HCT116 (cell line): ENCODE data around the gene LRRC4C. TPM values are rescaled to one million over a fixed set of nuclear protein-coding genes. Genes with fewer than 3 reads are reported as not detected.

ENCODE experiments used
- ATAC-seq: fragments of 200-7000 bp; cut with Tn5 transposase; 2 replicates; pipeline ENCODE4 v1.9.1; 2020; ENCODE audit warnings: mild to moderate bottlenecking, moderate library complexity
- BruUV-seq: library from RNA; stranded (reverse); fragments of 400-500 nt; replicated peaks from 2 replicates; lab custom pipeline; 2021; lab: Mats Ljungman, UMichigan
- CTCF ChIA-PET: fragments of 300-600 bp; sonication (Branson Sonifier 250); formaldehyde crosslinking; loops from one replicate; lab custom pipeline; 2021; ENCODE audit warnings: antibody characterized with exemption; lab: Charles Lee
- POLR2A ChIA-PET: fragments of 300-600, 350-600 bp; sonication (Branson Sonifier 250); formaldehyde crosslinking; loops from one replicate; lab custom pipeline; 2021; ENCODE audit warnings: antibody characterized with exemption; lab: Charles Lee
- RAD21 ChIA-PET, 2 experiments: fragments of 300-600 bp; sonication (Branson Sonifier 250); formaldehyde crosslinking; loops; one replicate each; lab custom pipeline; 2023; ENCODE audit warnings: low total read pairs in 2 of 2; ENCODE audit not compliant: uncharacterized antibody in 2 of 2, unreplicated experiment in 2 of 2, low non-redundant PET in 1 of 2; lab: Charles Lee
- DNase-seq: peaks from one replicate; pipeline ENCODE4 v3.0.0-alpha.2; 2010; ENCODE audit warnings: low read depth, low spot score
- H2AFZ ChIP-seq: fragments of 200-600 bp; shearing (Covaris generic), sonication (generic); 2 replicates; pipeline ENCODE4 v1.6.1; 2017; ENCODE audit warnings: low read depth, mixed run types, mixed read lengths, antibody characterized with exemption, low read length; ENCODE audit not compliant: poor library complexity, severe bottlenecking
- H3K27ac ChIP-seq: 2 replicates; pipeline ENCODE4 v1.5.1; 2012; ENCODE audit warnings: low read depth, low read length
- H3K27me3 ChIP-seq: fragments of 200-600 bp; sonication (generic); 2 replicates; pipeline ENCODE4 v1.6.1; 2016; ENCODE audit warnings: mixed run types, low read length, mixed read lengths; ENCODE audit not compliant: insufficient read depth
- H3K36me3 ChIP-seq, 2 experiments: fragments of 200-500 bp in 1 of 2; fragments of 200-600 bp in 1 of 2; sonication (Bioruptor generic) in 1 of 2; sonication (generic) in 1 of 2; 2 replicates each; pipeline versions ENCODE4 v1.5.1 to v1.6.1; 2014 to 2016; ENCODE audit warnings: low read length in 2 of 2, inconsistent platforms in 1 of 2, mixed read lengths in 1 of 2, mixed run types in 1 of 2; ENCODE audit not compliant: insufficient read depth in 2 of 2, control insufficient read depth in 1 of 2
- H3K4me1 ChIP-seq, 2 experiments: fragments of 200-600 bp in 1 of 2; sonication (generic) in 1 of 2; 2 replicates each; pipeline versions ENCODE4 v1.5.1 to v1.6.1; 2012 to 2017; ENCODE audit warnings: low read length in 2 of 2, inconsistent platforms in 1 of 2, mild to moderate bottlenecking in 1 of 2, mixed read lengths in 1 of 2, mixed run types in 1 of 2, moderate library complexity in 1 of 2; ENCODE audit not compliant: insufficient read depth in 2 of 2, control insufficient read depth in 1 of 2
- H3K4me2 ChIP-seq: fragments of 200-600 bp; sonication (generic); 2 replicates; pipeline ENCODE4 v1.6.1; 2017; ENCODE audit warnings: mixed run types, low read length, mixed read lengths
- H3K4me3 ChIP-seq, 2 experiments: fragments of 200-600 bp in 1 of 2; sonication (generic) in 1 of 2; replicated peaks in 1 of 2; 2 replicates each; pipeline ENCODE4 v1.5.1; 2011 to 2016; ENCODE audit warnings: low read length in 2 of 2, control low read depth in 1 of 2, low read depth in 1 of 2, mild to moderate bottlenecking in 1 of 2, mixed read lengths in 1 of 2, mixed run types in 1 of 2
- H3K79me2 ChIP-seq: fragments of 200-600 bp; sonication (generic); 2 replicates; pipeline ENCODE4 v1.6.1; 2017; ENCODE audit warnings: mild to moderate bottlenecking, mixed run types, low read length, moderate library complexity, mixed read lengths; ENCODE audit not compliant: insufficient read depth
- H3K9ac ChIP-seq: fragments of 200-600 bp; sonication (generic); 2 replicates; pipeline ENCODE4 v1.6.1; 2016; ENCODE audit warnings: low read length, mixed read lengths
- H3K9me2 ChIP-seq: fragments of 200-600 bp; sonication (generic), shearing (Covaris generic); 2 replicates; pipeline ENCODE4 v1.6.1; 2017; ENCODE audit warnings: mixed run types, mild to moderate bottlenecking, moderate library complexity; ENCODE audit not compliant: insufficient read depth
- H3K9me3 ChIP-seq, 2 experiments: fragments of 200-500 bp in 1 of 2; fragments of 200-600 bp in 1 of 2; sonication (Bioruptor generic) in 1 of 2; sonication (generic) in 1 of 2; 2 replicates each; pipeline ENCODE4 v1.6.1; 2014 to 2017; ENCODE audit warnings: low read length in 2 of 2, mixed read lengths in 2 of 2, inconsistent platforms in 1 of 2, low read depth in 1 of 2, mild to moderate bottlenecking in 1 of 2, mixed run types in 1 of 2, moderate library complexity in 1 of 2; ENCODE audit not compliant: control insufficient read depth in 1 of 2, insufficient read depth in 1 of 2
- H4K20me1 ChIP-seq: fragments of 200-600 bp; sonication (generic), shearing (Covaris generic); 2 replicates; pipeline ENCODE4 v1.6.1; 2017; ENCODE audit warnings: mixed run types, mild to moderate bottlenecking, moderate library complexity; ENCODE audit not compliant: insufficient read depth
- CEBPB ChIP-seq: IDR thresholded peaks from 2 replicates; pipeline ENCODE4 v1.6.1; 2012; ENCODE audit warnings: low read depth
- EZH2 ChIP-seq: fragments of 200-600 bp; sonication (generic); IDR thresholded peaks from 2 replicates; pipeline ENCODE4 v1.6.1; 2017; ENCODE audit warnings: antibody characterized with exemption, mixed run types
- EZH2phosphoT487 ChIP-seq: fragments of 200-600 bp; IDR thresholded peaks from 2 replicates; pipeline ENCODE4 v1.6.1; 2018; ENCODE audit warnings: antibody characterized with exemption, borderline replicate concordance
- FOSL1 ChIP-seq: IDR thresholded peaks from 2 replicates; pipeline ENCODE4 v1.6.1; 2012; ENCODE audit warnings: low read depth
- POLR2A ChIP-seq: IDR thresholded peaks from 2 replicates; pipeline ENCODE4 v1.7.0; 2011; ENCODE audit warnings: borderline replicate concordance; ENCODE audit not compliant: insufficient read depth, insufficient read length; ENCODE audit errors: extremely low read depth
- RAD21 ChIP-seq: IDR thresholded peaks from 2 replicates; pipeline ENCODE4 v1.6.1; 2012; ENCODE audit warnings: low read depth, mild to moderate bottlenecking
- SIN3A ChIP-seq: IDR thresholded peaks from 2 replicates; pipeline ENCODE4 v1.6.1; 2012; ENCODE audit warnings: low read depth
- TCF7L2 ChIP-seq: IDR thresholded peaks from 2 replicates; pipeline ENCODE4 v1.7.0; 2011; ENCODE audit warnings: borderline replicate concordance, inconsistent platforms; ENCODE audit not compliant: insufficient read depth, insufficient read length; ENCODE audit errors: extremely low read depth
- ZBTB33 ChIP-seq: IDR thresholded peaks from 2 replicates; pipeline ENCODE4 v1.6.1; 2011; ENCODE audit warnings: mild to moderate bottlenecking, low read length, moderate library complexity; ENCODE audit not compliant: insufficient replicate concordance; ENCODE audit errors: extremely low read depth
- ZFX ChIP-seq: fragments of 450-650 bp; IDR thresholded peaks from 2 replicates; pipeline ENCODE4 v1.6.1; 2017
- intact Hi-C: fragments of 100-400 bp; cut with micrococcal nuclease; formaldehyde crosslinking; loops from 2 replicates; pipeline ENCODE4 v1.10.0; 2022
- total RNA-seq: library from RNA; stranded (reverse); gene quantifications from one replicate; pipeline ENCODE4 v1.2.1, GENCODE V29; 2021; ENCODE audit not compliant: unreplicated experiment

Gene LRRC4C
- total RNA-seq, 1 experiment from 2014 or later, result not detected

DNA sequence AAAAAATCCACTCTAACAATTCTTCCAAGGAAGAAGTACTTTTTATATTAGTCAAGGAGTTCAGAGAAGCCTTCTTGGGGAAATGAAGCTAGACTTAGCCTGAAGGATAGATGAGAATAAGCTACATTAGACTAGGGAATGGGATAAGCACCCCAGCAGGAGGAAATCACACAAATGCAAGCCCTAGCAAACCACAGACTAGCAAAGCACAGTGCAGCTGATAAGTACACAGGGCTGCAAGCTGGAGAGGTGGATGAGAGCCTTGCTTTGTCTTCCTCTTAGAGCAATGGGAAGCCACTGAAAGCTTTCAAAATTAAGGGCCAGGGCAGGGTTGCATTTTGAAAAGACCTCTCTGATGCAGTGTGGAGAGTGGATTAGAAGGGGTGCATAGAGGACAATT, 946.2 kb downstream of the LRRC4C start (continued):
- no peak for TF ChIP-seq POLR2A
- TF ChIP-seq CEBPB, result no peak
- TF ChIP-seq EZH2phosphoT487, result no peak
- TF ChIP-seq RAD21, result no peak
- TF ChIP-seq EZH2, result no peak
- TF ChIP-seq ZFX, result no peak
- TF ChIP-seq, all 23 proteins: peak for 0

DNA sequence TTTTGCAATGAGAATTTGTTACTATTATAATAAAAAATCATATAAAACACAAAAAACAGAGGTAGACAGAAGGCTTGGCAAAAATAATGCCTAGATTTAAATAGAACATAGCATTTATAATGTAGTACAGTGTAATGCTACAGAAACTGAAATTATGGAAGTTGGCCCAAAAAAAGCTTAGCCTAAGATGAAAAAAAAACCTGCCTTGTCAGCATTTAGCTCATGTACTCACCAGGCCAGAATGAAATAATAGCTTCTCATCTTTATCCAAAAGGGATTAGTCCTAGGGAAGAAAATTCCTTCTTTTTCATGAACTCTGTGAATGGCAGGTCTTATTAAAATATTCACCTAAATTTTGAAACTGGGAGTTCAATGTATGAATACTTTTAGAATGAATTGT, 951.1 kb downstream of the LRRC4C start:
- Histone ChIP-seq H3K9me2 (no peaks in the 10 kb centered on the region), H3K4me2 (no peak overlapping the region), H3K4me3 (no peak overlapping the region), H3K9ac (no peak overlapping the region), H3K27ac (no peak overlapping the region), H3K27me3 (no peaks in the 10 kb centered on the region), H3K79me2 (no peaks in the 10 kb centered on the region), H3K36me3 (no peaks in the 10 kb centered on the region), H2AFZ (no peak overlapping the region), H3K4me1 (no peaks in the 10 kb centered on the region), H3K9me3 (peaks cover 12 to 16% of the 10 kb centered on the region in 2 experiments; a peak in 3 of 4 replicates), H4K20me1 (no peaks in the 10 kb centered on the region)
- ChIA-PET CTCF (no interaction called here), RAD21 (no interaction called here), POLR2A (no interaction called here)
- DNase-seq, result no peak
- TF ChIP-seq CEBPB (no peak), ZBTB33 (no peak), TCF7L2 (no peak), SIN3A (no peak), FOSL1 (no peak)
- intact Hi-C loops, result no loop called here
- no TSS peak for BruUV-seq
- no peak for ATAC-seq
